Panc1 (cell line): ENCODE results near the gene ENTPD2. TPM values are rescaled to one million over a fixed set of nuclear protein-coding genes. Genes with fewer than 3 reads are reported as not detected.

Experiments used
- ATAC-seq: fragments of 200-7000 bp; cut with Tn5 transposase; 2 replicates; pipeline ENCODE4 v1.9.1; 2020; ENCODE audit warnings: mild to moderate bottlenecking, moderate library complexity
- BruUV-seq: library from RNA; stranded (reverse); fragments of 400-500 nt; replicated peaks from 2 replicates; lab custom pipeline; 2021; lab: Mats Ljungman, UMichigan
- CTCF ChIA-PET: fragments of 300-600 bp; sonication (Branson Sonifier 250); formaldehyde crosslinking; loops from one replicate; lab custom pipeline; 2022; ENCODE audit warnings: antibody characterized with exemption; lab: Charles Lee
- POLR2A ChIA-PET: fragments of 300-600 bp; sonication (Branson Sonifier 250); formaldehyde crosslinking; loops from one replicate; lab custom pipeline; 2022; ENCODE audit warnings: antibody characterized with exemption; lab: Charles Lee
- DNase-seq: peaks from one replicate; pipeline ENCODE4 v3.0.0-alpha.2; 2010; ENCODE audit warnings: low read depth, low spot score
- H3K27ac ChIP-seq: 2 replicates; pipeline ENCODE4 v1.5.1; 2011; ENCODE audit warnings: mild to moderate bottlenecking, low read length, inconsistent platforms
- H3K27me3 ChIP-seq: fragments of 200-500 bp; sonication (Bioruptor generic); 2 replicates; pipeline ENCODE4 v1.6.0; 2014; ENCODE audit warnings: low read length, inconsistent platforms; ENCODE audit not compliant: control insufficient read depth, insufficient read depth
- H3K36me3 ChIP-seq: fragments of 200-500 bp; sonication (Bioruptor generic); 2 replicates; pipeline ENCODE4 v1.5.1; 2014; ENCODE audit warnings: inconsistent platforms, mild to moderate bottlenecking, low read length, moderate library complexity; ENCODE audit not compliant: control insufficient read depth, insufficient read depth
- H3K4me1 ChIP-seq: 2 replicates; pipeline ENCODE4 v1.5.1; 2011; ENCODE audit warnings: inconsistent platforms, mild to moderate bottlenecking, low read length, moderate library complexity; ENCODE audit not compliant: control insufficient read depth, insufficient read depth
- H3K4me3 ChIP-seq, 2 experiments: 2 replicates each; pipeline ENCODE4 v1.5.1; 2011 to 2012; ENCODE audit warnings: low read depth in 2 of 2, low read length in 2 of 2, mild to moderate bottlenecking in 2 of 2, inconsistent platforms in 1 of 2, moderate library complexity in 1 of 2
- H3K9me3 ChIP-seq: fragments of 200-500 bp; sonication (Bioruptor generic); 2 replicates; pipeline ENCODE4 v1.5.1; 2014; ENCODE audit warnings: low read depth, mild to moderate bottlenecking, inconsistent platforms, low read length, moderate library complexity; ENCODE audit not compliant: control insufficient read depth, insufficient read depth
- CTCF ChIP-seq: fragments of 450-650 bp; IDR thresholded peaks from 2 replicates; pipeline ENCODE4 v1.5.1; 2017; ENCODE audit warnings: mild to moderate bottlenecking
- POLR2AphosphoS5 ChIP-seq: IDR thresholded peaks from 2 replicates; pipeline ENCODE4 v1.6.1; 2012; ENCODE audit warnings: mild to moderate bottlenecking, low read depth, low read length, moderate library complexity
- REST ChIP-seq, 2 experiments: IDR thresholded peaks; 2 replicates each; pipeline ENCODE4 v1.6.1; 2011 to 2012; ENCODE audit warnings: low read depth in 2 of 2, control low read depth in 1 of 2, low read length in 1 of 2, mild to moderate bottlenecking in 1 of 2, moderate library complexity in 1 of 2; ENCODE audit not compliant: insufficient read depth in 1 of 2
- SIN3A ChIP-seq: IDR thresholded peaks from 2 replicates; pipeline ENCODE4 v1.6.1; 2012; ENCODE audit warnings: low read depth, mild to moderate bottlenecking, low read length, moderate library complexity, borderline replicate concordance; ENCODE audit not compliant: insufficient read depth
- TCF7L2 ChIP-seq: IDR thresholded peaks from 2 replicates; pipeline ENCODE4 v1.6.1; 2011; ENCODE audit warnings: mild to moderate bottlenecking, low read depth, low read length, inconsistent platforms
- in situ Hi-C: cut with HindIII; loops from 2 replicates; pipeline ENCODE4 v1.10.0; 2016; ENCODE audit warnings: low sequenced_read_pairs, low pct_unique_long_range_greater_than_20kb
- intact Hi-C: fragments of 100-400 bp; cut with micrococcal nuclease; formaldehyde crosslinking; loops from one replicate; pipeline ENCODE4 v1.10.0; 2022; ENCODE audit not compliant: unreplicated experiment
- total RNA-seq: library from RNA; stranded (reverse); gene quantifications from one replicate; pipeline ENCODE4 v1.2.1, GENCODE V29; 2021; ENCODE audit not compliant: unreplicated experiment

The ENTPD2 gene
- total RNA-seq, 1 experiment from 2014 or later = 2.8 TPM

GRCh38 chr9:137009938-137010732 lies 43.7 kb downstream of the ENTPD2 start:
- no peaks in the 10 kb centered on the region for H3K36me3 ChIP-seq
- ATAC-seq (no peak), DNase-seq (no peak)
- intact Hi-C loops (no loop called here), in situ Hi-C loops (no loop called here)
- BruUV-seq = no TSS peak
- no peaks in the 10 kb centered on the region for H3K9me3 ChIP-seq
- CTCF ChIA-PET = no interaction called here
- H3K27me3 ChIP-seq = no peaks in the 10 kb centered on the region
- POLR2A ChIA-PET = no interaction called here
- H3K4me1 ChIP-seq = no peaks in the 10 kb centered on the region
- TF ChIP-seq POLR2AphosphoS5 (no peak), CTCF (no peak), TCF7L2 (no peak), REST (IDR thresholded peaks at IDR 0.05; ENCODE audit: insufficient read depth in 1 of 2, low read depth in 2 of 2, low read length in 1 of 2) (no peak), SIN3A (no peak)
- H3K27ac ChIP-seq = no peak overlapping the region
- H3K4me3 ChIP-seq = no peak overlapping the region

- CTCF ChIA-PET = no interaction called here
- POLR2A ChIA-PET = no interaction called here
- no peaks in the 10 kb centered on the region for H3K4me1 ChIP-seq
- H3K36me3 ChIP-seq = no peaks in the 10 kb centered on the region
- no peaks in the 10 kb centered on the region for H3K9me3 ChIP-seq
- in situ Hi-C loops (no loop called here), intact Hi-C loops (no loop called here)
- no peak overlapping the region for H3K27ac ChIP-seq
- BruUV-seq = no TSS peak
- no peaks in the 10 kb centered on the region for H3K27me3 ChIP-seq
- ATAC-seq (no peak), DNase-seq (no peak)
- no peak overlapping the region for H3K4me3 ChIP-seq
- TF ChIP-seq CTCF (no peak), TCF7L2 (no peak), REST (IDR thresholded peaks at IDR 0.05; ENCODE audit: insufficient read depth in 1 of 2, low read depth in 2 of 2, low read length in 1 of 2) (no peak), SIN3A (no peak), POLR2AphosphoS5 (no peak)
Observed at GRCh38 chr9:137009217-137009616, 44.6 kb downstream of the ENTPD2 start.
